GM12873 (cell line): Measurements from ENCODE around the gene PRDM16.

Experiments
- TF ChIP-seq, protein P1 (sequence below): IDR thresholded peaks from 2 replicates; pipeline ENCODE4 v1.5.1; 2012; ENCODE audit warnings: low read depth, mild to moderate bottlenecking, moderate library complexity, low read length, control low read depth; ENCODE audit not compliant: insufficient read depth; ENCODE audit errors: missing control alignments

Gene PRDM16

DNA sequence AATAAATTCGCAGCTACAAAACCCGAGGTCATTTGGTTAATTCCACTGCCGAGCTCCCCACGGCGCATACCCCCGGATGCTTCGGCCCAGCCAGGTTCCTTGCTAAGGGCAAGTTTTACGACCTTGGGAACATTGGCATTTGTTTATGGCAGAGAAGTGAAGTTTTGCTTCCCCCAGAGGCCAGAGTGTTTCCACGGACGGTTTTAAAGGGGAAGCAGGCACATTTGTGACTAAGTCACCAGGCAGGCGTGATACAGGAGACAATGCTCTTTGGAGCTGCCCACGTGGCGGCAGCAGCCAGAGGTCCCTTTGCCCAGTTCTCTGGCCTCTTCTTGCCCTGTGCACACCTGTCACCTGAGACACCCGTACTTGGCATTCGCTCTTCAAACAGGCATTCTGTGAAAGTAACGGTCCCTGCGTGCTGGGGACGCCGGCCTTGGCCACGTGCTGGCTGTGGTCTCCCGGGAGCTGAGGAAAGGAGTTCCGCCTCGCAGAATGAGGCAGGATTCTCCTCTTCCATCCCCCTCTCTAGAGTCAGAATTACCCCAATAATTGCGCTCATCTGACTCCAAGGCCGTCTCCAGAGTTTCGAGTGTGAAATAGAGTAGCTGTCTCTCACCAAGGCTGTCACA, 138.3 kb downstream of the PRDM16 start:
- TF ChIP-seq, protein P1, sequence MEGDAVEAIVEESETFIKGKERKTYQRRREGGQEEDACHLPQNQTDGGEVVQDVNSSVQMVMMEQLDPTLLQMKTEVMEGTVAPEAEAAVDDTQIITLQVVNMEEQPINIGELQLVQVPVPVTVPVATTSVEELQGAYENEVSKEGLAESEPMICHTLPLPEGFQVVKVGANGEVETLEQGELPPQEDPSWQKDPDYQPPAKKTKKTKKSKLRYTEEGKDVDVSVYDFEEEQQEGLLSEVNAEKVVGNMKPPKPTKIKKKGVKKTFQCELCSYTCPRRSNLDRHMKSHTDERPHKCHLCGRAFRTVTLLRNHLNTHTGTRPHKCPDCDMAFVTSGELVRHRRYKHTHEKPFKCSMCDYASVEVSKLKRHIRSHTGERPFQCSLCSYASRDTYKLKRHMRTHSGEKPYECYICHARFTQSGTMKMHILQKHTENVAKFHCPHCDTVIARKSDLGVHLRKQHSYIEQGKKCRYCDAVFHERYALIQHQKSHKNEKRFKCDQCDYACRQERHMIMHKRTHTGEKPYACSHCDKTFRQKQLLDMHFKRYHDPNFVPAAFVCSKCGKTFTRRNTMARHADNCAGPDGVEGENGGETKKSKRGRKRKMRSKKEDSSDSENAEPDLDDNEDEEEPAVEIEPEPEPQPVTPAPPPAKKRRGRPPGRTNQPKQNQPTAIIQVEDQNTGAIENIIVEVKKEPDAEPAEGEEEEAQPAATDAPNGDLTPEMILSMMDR, result no peak

DNA sequence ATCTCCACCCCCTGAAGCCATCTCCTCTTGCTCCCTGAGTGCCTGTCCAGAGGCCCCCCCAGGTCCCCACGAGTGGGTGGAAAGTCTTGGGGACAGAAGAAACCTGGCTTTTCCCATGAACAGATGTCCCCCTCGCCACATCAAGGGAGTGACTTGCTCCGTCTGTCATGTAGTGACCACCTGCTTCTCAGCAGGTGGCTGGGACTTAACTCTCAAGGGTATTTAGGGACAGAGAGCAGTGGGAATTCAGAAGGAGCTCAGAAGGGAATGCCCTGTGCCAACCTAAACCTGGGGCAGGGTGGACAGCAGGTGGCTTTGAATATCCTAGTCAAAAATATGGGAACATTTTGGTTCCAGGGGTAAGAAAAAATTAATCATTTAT, 139.8 kb downstream of the PRDM16 start:
- TF ChIP-seq, protein P1, result no peak

DNA sequence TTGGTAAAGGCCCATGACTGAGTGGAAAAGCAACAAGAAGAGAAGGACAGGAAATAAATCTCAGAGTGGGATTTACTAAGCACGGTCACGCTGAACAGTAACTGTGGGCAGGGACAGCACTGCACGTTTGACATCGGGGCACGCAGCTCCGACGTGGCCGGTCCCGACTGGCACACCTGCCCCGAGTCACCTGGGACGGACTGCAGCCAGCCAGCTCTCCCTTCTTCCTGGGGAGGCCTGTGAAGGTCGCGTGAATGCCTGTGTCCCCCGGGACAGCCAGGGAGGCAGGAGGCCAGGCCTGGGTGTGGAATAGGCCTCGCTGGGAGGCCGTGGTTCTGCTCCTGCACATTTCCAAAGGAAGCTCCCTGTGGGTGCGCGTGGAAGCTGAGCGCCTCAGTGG, 140.2 kb downstream of the PRDM16 start:
- TF ChIP-seq, protein P1, result no peak

GRCh38 chr1:3211582-3212375, 142.8 kb downstream of the PRDM16 start:
- TF ChIP-seq, protein P1, result no peak

DNA sequence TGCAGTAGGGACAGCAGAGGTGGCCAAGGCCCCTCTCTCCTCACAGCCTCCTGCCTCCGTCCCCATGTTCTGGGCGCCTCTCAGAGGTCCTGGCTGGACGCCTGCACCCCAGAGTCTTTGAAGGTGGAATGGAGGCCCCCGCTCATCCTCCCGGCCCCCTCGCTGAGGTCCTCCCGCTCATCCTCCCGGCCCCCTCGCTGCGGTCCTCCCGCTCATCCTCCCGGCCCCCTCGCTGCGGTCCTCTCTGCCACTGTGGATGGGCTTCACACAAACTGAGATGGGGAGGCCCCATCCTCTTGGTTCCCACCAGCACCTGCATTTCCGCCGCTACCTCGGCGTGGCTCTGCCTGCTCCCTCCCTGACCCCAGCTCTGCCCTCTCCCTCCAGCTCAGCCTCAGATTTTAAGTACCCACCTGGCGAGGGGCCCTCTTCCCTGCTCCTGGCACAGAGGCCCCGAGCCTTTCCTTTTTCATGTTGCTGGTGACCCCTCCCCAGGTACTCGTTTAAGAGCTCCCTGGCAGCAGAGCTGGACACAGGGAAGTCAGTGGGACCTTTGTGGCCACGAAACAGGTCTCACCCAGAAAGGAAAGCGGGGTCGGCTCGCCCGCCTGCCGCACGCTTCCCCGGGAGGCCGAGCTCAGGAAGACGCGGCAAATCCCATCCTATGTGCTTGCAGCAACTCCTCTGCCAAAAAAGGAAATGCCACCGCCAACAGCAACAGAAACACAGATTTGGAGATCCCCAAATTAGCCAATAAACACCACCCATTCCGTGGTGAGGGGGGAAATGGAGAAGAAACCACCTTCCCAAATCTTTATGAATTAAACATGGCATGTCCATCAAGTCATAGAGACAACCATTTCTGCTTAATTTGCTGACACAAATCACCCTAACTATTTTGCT, 143.7 kb downstream of the PRDM16 start:
- TF ChIP-seq, protein P1, result no peak

DNA sequence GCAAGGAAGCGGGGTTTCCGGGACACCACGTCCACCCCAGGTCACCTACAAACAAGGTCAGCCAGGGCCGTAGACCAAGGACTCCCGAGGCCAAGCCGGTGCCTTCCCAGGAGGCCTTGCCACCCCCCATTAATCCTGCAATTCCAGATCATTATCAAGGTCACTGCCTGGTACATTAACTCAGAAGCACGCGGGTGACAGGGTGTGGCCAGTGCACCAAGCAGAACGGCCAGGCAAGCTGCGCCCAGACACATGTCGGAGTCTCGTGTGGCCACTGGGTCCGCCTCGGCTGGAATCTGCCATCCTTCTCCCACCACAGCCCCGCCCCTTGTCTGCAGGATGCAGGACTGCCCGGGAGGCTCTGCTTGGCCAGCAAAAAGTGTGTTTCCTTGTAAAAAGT, 144.7 kb downstream of the PRDM16 start:
- TF ChIP-seq, protein P1, result no peak
